Measurements from ENCODE around the gene TAS2R19.
"Not testable (repeated sequence)": the region's sequence is repeated elsewhere in the genome, so short reads cannot be mapped to it uniquely, and the experiment has no call there.

Gene TAS2R19, protein sequence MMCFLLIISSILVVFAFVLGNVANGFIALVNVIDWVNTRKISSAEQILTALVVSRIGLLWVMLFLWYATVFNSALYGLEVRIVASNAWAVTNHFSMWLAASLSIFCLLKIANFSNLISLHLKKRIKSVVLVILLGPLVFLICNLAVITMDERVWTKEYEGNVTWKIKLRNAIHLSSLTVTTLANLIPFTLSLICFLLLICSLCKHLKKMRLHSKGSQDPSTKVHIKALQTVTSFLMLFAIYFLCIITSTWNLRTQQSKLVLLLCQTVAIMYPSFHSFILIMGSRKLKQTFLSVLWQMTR

DNA sequence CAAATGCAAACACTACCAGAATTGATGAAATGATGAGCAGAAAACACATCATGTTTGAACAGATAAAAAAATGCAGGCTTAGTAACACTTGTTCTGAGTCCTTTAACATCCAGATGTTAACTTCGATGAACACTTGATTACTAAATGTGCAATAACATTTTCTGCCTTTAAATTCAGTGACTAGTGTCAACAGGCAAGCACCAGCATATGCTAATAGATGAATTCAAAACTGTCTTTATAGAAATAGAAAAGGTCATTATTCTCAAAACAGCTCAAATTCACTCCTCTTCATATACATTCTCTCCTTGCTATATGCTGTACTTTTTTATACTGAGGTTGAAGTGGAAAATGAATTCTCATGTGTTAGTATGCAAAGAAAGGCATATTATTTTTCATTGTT, at the start of gene TAS2R19:
TSS of gene TAS2R19 (minus strand) at position 101 of the 400 bp plus-strand sequence. CDS start at position 52, 49 bp downstream.
- DNase-seq, result no peak

DNA sequence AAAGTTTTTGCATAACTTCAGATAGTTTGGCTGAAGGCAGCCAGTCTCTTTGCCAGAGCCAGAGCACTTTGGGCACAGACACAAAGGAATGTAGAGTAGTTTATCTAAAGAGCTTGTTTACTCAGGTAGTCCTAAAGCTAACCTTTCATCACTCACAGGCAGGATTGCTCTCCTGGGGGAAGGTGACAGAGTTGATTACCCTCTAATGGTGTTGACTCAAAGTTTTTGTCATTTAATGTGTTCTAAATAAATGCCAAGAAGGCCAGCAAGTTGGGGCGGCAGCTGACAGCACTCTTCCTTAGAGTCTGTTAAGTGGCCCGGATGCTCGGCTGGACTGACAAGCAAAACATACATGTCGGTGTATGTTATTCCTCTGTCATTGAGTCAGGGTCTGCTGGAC, 49.0 kb upstream of the TAS2R19 start:
- no peak for DNase-seq

DNA sequence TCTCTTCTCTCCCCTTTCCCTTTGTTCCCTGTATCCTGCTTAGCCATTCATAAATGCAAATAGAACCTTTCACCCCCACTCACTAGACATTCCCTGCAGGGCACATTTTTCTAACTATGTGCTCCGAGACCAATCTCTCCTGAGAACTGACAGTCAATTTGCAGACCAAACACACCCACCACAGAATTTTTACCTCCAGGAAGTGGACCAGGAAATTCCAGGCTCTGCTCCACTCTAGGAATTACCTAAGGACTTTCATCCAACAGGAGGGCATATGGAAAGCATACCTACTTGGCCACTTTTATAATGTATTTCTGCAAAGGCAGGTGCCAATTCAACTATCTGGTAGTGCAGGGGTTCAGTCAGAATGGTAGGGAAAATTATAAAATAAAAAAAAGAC, 48.6 kb upstream of the TAS2R19 start:
- no peak for DNase-seq

DNA sequence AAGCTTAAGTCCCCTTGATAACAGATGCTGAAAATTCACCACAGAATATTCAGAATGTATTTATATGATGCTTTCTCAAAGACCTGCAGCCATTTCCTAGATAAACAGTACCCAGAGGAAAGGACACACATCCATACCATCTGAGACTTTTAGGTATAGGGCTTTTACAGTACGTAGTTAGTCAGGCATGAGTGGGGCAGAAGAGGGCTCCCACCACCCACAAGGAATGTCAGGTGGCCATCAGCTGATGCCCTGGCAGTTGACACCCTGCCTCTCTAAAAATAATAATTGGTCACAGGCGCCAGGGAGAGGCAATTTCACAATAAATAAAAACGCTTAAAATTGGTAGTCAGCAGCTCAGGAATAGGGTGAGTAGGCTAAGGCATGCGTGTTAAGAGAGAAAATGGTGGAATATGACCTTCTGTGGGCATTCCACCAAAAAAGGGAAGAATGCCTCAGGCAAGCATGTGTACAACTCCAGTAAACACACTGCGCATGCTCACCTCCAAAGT, 47.5 kb upstream of the TAS2R19 start:
- DNase-seq, result no peak

DNA sequence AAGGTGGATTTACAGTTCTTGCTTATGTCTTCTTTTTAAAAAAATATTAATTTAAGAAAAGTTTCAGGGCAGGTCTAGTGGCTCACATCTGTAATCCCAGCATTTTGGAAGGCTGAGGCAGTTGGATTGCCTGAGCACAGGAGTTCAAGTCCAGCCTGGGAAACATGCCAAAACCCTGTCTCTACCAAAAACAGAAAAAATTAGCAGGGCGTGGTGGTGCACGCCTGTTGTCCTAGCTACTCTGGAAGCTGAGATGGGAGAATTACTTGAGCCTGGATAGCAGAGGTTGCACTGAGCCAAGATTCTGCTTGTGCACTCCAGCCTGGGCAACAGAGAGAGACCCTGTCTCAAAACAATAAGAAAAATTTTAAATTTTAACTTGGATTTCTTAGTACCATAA, 45.1 kb upstream of the TAS2R19 start:
- DNase-seq, result no peak

DNA sequence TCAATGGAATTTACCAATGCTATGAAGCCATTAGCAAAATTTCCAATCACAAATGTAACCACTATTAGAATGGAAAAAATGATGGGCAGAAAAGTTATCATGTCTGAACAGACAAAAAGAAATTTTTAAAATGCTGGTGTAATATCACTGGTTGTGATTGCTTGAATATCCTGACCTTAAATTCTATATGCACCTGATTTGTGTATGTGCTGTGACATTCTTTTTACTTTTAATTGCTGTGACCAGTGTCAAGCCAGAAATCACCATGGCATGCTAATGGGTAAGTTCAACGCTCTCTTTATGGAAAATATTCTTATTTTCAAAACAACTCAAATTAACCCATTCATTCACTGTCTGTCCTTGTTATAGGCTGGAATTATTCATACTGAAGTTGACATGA, 39.8 kb upstream of the TAS2R19 start, which contains the start of gene TAS2R46:
TSS of gene TAS2R46 (minus strand) at position 101 of the 400 bp plus-strand sequence. CDS start at position 101, 0 bp downstream.
- not testable (repeated sequence) for DNase-seq

DNA sequence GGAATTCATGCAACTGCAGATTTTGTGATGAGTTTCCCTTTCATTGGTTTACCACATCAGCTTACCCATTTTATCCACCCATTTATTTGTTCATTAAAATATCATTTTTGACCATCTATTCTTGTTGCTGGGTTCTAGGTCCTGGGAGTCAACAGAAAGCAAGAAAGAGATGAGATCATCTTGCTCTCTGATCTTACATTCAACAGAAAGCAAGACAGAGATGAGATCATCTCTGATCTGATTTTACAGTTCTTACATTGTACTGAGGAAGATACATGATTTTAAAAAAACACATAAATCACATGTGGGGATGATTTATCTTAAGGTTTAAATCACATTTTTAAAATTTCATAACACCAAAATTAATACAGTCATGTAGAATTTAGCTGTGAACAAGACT, 37.4 kb upstream of the TAS2R19 start:
- no peak for DNase-seq

DNA sequence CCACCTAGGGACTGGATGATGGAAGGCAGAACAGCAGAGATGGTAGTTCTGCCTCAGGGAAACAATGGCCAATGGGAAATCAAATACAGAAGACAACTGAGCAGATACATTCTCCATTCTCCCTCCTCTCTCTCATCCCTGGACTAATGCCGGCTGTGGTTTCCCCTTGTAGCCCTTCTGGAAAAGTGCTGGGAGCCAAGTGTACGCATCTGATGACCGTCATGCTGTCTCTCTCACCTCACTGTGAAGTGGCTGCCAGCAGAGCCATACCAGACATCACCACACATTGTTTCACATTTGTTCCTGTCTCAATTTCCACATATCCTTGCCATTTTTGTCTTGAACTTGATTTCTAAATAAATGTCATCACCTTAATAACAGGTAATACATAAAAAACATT, 36.6 kb upstream of the TAS2R19 start:
- no peak for DNase-seq

DNA sequence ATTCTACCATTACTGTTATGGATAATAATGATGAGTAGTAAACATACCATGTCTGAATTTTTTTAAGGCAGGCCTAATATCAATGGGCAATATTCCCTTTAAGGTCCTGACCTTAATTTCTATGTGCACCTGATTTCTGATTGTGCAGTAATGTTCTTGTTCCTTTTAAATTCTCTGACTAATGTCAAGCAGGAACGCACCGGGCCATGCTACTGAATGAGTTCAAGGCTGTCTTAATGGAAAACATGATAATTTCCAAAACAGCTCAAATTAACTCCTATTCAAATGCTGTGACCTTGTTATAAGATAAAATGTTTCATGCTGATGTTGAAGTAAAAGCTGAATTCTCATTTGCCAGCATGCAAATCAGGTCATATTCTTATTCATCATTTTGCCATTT, 32.9 kb upstream of the TAS2R19 start:
- no peak for DNase-seq

DNA sequence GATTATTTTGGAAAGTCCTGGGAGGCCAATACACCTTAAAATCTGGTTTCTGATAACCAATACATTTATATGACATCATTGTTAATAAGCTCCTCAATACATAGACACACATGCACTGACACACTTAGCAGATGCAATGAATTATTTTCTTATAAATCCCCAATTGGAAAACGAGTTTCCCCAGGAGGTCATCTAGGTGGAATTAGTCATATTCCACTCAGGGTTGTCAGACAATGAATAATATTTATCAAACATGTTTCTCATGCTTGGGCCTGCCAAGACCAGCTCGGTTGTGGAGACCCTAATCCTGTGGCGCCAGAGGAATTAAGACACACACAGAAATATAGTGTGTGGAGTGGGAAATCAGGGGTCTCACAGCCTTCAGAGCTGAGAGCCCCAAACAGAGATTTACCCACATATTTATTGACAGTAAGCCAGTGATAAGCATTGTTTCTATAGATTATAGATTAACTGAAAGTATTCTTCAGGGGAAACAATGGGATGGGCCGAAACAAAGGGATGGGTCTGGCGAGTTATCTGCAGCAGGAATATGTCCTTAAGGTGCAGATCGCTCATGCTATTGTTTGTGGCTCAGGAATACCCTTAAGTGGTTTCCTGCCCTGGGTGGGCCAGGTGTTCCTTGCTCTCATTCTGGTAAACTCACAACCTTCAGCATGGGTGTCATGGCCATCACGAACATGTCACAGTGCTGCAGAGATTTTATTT, 27.5 kb upstream of the TAS2R19 start:
- DNase-seq, result not testable (repeated sequence)

DNA sequence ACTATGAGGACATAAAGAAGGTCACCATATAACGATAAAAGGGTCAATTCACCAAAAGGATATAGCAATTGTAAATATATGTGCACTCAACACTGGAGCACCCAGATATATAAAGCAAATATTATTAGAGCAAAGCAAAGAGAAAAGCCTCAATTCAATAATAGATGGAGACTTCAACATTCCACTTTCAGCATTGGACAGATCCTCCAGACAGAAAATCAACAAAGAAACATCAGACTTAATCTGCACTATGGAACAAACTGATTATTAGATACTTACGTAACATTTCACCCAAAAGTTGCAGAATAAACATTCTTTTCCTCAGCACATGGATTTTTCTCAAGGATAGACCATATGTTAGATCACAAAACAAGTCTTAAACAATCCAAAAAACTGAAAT, 18.9 kb upstream of the TAS2R19 start:
- DNase-seq, result not testable (repeated sequence)

DNA sequence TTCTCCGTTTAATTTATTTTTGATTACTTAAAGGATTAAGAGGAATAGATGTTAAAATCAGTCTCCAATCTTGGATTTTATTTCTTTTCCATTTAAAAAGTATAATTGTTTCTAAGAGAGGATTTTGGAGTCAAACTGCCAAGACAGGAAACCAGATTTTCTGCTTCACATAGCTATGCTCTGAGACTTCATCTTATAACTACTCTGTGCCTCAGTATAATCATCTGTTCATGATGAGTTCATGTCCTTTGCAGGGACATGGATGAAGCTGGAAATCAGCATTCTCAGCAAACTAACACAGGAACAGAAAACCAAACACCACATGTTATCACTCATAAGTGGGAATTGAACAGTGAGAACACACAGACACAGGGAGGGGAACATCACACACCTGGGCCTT, 17.7 kb upstream of the TAS2R19 start:
- DNase-seq, result no peak

DNA sequence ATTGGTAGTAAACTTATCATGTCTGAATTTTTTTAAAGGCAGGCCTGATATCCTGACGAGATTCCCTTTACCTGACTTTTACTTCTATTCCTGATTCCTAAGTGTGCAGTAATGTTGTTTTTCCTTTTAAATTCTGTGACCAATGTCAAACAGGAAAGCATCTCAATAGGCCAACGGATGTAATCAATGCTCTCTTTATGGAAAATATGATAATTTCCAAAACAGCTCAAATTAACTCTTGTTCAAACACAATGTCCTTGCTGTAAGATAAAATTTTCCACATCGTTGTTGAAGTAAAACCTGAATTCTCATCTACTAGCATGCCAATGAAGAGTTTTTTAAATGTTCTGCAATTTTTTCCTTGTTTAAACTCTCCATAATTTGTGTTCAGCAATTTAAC, 16.8 kb upstream of the TAS2R19 start:
- DNase-seq, result no peak

DNA sequence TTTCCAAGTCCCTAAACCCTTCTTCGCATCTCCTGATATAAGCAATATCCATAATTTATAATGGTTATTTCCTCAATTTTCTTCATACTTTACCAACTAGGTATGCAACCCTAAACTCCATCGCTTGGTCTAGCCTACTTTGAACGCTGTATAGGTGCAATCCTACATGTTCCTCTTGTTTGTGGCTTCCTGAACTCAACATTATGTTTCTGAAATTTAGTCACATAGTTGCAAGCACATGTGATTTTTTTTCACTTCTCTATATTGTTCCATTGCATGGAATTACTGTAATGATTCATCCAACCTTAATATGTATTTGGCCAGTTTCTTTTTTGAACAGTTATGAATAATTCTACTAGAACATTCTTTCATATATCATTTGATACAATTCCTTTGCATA, 11.5 kb upstream of the TAS2R19 start:
- not testable (repeated sequence) for DNase-seq

DNA sequence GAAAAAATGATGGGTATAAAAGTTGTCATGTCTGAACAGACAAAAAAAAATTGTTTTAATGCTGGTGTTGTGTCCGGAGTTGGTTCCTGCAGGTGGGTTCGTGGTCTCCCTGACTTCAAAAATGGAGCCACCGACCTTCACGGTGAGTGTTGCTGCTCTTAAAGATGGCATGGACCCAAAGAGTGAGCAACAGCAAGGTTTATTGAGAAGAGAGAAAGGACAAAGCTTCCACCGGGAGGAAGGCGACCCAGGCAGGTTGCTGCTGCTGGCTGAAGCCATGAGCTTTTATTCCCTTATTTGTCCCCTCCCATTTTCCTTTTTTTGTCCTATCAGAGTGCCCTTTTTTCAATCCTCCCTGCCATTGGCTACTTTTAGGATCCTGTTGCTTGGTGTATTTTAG, 8.9 kb upstream of the TAS2R19 start, which contains the start of gene TAS2R31:
TSS of gene TAS2R31 (minus strand) at position 101 of the 400 bp plus-strand sequence. CDS start at position 29, 72 bp downstream.
- DNase-seq, result no peak

DNA sequence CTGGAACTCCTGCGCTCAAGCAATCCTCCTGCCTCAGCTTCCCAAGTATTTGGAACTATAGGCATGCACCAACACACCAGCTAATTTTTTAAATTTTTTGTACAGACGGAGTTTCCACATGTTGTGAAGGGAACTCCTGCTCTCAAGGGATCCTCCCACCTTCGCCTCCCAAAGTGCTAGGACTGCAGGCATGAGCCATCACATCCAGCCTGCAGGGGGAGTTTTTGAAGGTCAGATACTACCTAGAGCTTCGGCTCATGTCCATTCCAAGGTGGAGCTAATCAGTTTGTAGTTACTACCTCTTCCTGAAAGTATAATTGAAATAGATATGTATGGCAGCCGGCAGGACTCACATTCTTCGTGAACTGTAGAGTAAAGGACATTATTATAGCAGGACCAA, 3.7 kb upstream of the TAS2R19 start:
- DNase-seq, result no peak

DNA sequence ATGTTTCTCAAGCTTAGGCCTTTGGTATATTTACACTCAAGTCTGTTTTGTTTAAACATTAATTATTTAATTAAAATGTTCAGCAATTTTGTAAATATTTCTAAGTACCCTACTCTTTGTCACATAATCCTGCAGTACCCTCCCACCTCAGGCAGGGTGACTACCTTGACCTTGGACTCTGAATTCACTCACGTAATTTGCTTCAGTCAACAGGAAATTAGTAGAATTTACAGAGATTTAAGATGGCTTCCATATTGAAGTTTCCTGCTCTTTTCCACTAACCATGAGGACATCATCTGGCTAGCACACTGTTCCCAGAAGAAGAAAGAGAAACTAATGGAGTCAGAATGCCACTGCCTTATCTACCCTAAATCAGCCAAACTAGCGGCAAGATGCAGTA, 967 bp upstream of the TAS2R19 start:
- DNase-seq, result no peak

DNA sequence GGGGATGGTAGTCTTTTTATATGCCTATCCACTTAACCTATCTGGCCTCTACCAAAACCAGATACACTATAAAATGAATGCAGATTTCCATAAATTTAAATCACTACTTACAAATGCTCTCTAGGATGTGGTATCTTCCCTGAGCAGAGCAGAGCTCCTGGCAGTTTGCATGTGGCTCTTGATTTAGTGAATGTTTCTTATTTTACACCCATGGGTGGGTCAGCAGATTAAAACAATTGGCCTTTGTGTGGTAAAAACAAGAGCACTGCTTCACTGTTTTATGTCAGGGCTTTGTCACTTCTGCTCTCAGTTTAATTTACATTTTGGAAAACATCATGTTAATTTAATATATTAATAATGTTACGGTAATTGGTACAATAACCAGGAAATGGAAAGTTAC, 5.5 kb downstream of the TAS2R19 start:
- no peak for DNase-seq

DNA sequence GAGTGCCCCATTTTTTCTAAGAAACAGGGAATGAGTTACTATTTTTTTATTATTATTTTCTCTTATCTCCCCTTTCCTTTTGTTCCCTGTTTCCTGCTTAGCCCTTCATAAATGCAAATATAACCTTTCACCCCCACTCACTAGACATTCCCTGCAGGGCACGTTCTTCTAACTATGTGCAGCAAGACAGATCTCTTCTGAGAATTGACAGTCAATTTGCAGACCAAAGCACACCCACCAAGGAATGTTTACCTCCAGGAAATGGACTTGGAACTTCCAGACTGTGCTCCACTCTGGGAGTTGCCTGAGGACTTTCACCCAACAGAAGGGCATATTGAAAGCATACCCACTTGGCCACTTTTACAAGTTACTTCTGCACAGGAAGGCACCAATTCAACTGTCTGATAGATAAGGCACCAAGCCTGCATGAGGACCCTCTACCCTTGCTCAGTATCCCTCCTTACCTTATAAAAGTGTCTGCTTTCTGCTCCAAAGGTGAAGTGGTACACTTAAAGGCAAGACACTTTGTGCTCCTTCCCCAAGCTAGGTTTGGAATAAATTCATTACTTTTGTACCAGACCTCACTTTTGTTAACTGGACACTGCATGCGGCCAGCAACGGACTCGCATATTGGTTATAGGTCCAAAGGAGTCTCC, 6.5 kb downstream of the TAS2R19 start:
- no peak for DNase-seq

DNA sequence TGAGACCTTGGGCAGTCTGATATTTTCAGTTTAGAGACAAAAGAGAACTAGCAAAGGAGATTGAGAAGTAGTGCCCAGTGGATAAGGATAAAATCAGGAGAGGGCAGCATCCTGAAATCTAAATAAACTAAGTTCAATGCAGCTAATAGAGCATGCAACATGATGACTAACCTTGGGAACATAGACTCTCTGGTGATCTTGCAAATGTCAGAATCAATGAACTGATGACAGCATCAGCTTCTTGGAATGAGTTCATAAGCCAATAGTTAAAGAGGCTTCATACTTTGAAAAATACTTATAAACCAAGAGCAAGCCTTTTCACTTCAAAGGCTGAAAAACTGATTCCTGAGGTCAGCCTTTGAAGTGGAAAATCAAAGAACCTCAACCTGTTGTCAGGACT, 8.2 kb downstream of the TAS2R19 start:
- DNase-seq, result no peak

DNA sequence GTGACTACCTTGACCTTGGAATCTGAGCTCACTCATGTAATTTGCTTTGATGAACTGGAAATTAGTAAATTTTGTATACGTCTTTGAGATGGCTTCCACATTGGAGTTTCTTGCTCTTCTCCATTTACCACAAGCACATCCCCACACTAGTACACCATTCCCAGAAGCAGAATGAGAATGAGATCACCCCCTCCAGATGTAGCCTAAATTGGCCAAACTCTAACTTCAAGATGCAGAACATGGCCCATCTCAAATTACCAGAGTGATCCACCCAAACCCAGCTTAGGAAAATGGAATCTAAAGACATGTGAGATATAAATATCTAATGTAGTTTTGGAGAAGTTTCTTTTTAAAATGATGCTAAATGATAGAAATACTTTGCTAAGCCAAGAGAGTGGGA, 14.8 kb downstream of the TAS2R19 start:
- DNase-seq, result no peak

DNA sequence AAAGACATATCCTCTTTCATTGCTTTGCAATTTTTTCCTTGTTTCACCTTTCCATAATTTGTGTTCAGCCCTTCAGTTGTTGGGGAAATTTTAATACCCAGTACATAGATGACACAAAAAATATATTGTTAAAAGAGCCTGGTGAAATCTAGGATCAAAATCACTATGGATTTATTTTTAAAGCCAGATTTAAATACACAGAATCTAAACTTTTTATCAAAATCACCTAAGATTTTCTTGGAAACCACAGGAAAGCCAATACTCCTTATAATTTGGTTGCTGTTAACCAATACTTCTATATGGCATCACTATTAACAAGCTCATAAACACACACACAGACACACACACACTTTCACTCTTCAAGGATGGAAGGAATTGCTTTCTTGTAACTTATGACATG, 24.2 kb downstream of the TAS2R19 start, which contains the start of gene TAS2R20:
TSS of gene TAS2R20 (minus strand) at position 101 of the 400 bp plus-strand sequence. CDS start 429 bp downstream, outside the sequence.
- DNase-seq, result no peak

DNA sequence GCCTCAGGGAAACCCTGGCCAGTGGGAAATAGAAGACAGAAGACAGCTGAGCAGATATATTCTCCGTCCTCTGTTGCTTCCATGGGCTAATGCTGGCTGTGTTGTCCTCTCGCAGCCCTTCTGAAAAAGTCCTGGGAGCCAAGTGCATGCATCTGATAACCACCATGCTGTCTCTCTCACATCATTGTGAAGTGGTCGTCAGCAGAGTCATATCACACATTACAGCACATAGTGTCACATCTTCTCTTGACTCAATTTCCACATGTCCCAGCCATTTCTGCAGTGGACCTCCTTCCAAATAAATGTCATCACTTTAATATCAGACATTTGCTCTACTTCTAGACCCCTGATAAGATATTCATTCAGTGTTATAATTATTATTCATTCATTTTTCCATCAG, 28.1 kb downstream of the TAS2R19 start:
- no peak for DNase-seq

All from NCI-H524 treated with DMSO at 0.1 percent for 48 hours (cell line).